NCI-H510A (cell line): ENCODE measurements around the gene HAUS2.
"Not testable (repeated sequence)": the region's sequence is repeated elsewhere in the genome, so short reads cannot be mapped to it uniquely, and the experiment has no call there.

ENCODE experiments used
- DNase-seq: peaks from one replicate; lab custom pipeline; 2025; lab: John Stamatoyannopoulos, UW

The HAUS2 gene

GRCh38 chr15:42548249-42549031, at the start of gene HAUS2, which contains the start of gene LRRC57:
Gene HAUS2 (plus strand): TSS chr15:42548838. CDS start chr15:42548873, 35 bp downstream.
Gene LRRC57 (minus strand): TSS chr15:42548793. CDS start chr15:42548434, 359 bp downstream.
- peak; percentile 68 for DNase-seq

GRCh38 chr15:42499858-42500609, 48.6 kb upstream of the HAUS2 start:
- DNase-seq: no peak

GRCh38 chr15:42502477-42502876, 46.2 kb upstream of the HAUS2 start:
- DNase-seq: no peak

DNA sequence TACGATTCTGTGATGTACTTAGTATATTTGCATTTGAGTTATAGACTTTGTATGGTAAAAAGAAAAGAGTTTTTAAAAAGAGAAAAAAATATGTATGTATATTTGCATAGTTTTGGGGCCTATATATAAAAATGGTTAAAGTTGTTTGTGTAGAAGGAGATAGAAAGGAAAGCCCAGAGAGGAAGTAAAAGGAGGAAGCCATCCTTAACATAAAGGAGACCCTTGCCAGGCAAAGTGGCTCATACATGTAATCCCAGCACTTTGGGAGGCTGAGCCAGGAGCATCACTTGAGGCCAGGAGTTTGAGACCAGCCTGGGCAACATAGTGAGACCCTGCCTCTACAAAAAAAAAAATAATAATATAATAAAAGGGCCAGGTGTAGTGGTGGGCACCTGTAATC, 44.8 kb upstream of the HAUS2 start:
- DNase-seq: no peak

DNA sequence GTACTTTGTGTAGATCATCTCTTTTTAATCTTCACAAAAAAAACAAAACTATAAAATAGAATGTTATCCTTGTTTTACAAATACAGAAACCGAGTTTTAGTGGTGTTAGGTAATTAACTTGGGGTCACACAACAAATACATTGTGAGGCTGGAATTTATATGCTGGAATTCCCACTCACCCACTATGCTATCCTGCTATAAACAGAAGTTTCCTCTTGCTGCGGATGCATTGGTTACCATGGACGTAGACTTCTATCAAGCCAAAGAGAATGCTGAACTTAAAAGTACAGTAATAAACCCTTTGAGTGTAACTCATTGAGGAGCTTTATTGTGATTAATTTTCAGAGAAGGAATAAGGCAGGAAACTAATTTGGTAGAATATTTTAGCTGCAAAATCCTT, 44.0 kb upstream of the HAUS2 start:
- DNase-seq: no peak

DNA sequence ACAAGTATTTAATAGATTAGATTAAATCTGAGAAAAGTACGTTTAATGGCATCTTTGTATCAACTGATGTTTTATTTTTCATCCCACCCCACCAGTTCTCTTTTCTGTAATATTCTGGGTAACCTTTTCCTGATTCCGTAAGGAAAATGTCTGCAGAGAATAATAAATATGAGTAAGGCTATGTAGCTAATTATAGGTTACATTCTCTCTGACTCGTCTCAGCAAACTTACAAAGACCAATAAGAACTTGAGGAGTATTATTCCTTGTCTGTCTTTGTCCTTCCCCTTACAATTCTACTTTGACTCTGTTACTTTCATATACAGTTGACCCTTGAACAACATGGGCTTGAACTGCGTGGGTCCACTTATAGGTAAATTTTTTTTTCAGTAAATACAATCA, 41.1 kb upstream of the HAUS2 start:
- no peak for DNase-seq

GRCh38 chr15:42508263-42508690, 40.4 kb upstream of the HAUS2 start:
- no peak for DNase-seq

DNA sequence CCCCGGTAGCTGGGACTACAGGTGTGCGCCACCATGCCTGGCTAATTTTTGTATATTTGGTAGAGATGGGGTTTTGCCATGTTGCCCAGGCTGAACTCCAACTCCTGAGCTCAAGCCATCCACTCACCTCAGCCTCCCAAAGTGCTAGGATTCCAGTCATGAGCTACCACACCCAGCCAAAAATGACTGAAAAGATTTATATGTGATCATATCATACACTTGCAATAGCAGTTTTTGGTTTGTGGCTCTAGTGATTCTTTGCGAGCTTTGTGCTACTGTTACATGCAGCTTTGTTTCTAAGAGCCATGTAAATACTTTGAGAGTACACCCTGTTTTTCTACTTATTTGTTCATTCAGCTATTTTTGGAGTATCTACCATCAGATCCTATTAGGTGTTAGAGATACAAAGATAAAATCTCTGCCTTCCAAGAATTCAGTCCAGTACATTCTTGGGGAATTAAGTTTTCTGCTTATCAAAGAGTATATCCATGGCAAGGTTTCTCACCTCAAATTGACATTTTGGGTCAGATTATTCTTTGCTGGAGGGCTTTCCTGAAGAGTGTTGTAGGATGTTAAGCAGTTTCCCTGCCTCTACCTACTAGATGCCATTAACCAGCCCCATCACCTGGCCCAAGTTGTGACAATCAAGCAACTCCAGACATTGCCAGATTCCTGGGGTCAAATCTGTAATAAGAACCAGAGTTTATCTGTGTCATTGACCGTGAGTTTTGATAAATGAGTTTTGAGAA, 38.2 kb upstream of the HAUS2 start:
- DNase-seq: no peak

DNA sequence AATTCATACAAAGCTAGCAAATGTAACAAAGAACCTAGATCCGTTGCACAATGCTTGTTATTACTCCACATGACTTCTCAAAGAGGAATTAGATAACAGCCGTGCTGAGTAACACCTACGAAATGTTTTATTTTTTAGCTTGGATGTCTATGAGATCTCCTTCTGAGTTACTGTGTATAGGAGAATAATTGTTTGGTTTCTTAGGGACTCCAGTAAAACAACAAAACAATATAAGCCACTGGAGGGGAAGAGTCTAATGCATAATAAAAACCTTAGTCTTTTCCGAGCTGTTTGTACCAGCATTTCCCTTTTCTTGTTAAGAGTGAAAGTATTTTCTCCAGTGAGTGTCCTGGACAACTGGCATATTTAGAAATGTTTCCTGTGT, 37.6 kb upstream of the HAUS2 start:
- DNase-seq: no peak

DNA sequence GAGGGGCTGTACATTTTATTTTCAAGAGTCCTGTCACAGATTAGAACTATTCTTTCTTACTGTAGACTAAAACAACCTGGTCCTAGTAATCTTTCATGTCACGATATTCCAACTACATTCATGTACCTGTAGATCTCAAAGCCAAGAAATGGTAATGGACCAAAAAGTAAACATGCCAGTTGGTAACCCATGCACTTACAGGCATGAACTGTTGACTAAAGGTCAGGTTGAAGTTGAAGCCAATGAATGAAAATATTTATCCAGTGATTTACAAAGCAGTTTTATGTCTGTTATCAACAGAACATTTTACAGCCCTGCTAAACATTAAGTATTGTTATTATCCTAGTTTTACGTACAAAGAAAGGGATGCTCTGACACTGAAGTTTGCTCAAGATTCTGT, 25.3 kb upstream of the HAUS2 start:
- no peak for DNase-seq

GRCh38 chr15:42528970-42529369, 19.7 kb upstream of the HAUS2 start:
- DNase-seq: no peak

GRCh38 chr15:42533246-42533645, 15.4 kb upstream of the HAUS2 start:
- no peak for DNase-seq

DNA sequence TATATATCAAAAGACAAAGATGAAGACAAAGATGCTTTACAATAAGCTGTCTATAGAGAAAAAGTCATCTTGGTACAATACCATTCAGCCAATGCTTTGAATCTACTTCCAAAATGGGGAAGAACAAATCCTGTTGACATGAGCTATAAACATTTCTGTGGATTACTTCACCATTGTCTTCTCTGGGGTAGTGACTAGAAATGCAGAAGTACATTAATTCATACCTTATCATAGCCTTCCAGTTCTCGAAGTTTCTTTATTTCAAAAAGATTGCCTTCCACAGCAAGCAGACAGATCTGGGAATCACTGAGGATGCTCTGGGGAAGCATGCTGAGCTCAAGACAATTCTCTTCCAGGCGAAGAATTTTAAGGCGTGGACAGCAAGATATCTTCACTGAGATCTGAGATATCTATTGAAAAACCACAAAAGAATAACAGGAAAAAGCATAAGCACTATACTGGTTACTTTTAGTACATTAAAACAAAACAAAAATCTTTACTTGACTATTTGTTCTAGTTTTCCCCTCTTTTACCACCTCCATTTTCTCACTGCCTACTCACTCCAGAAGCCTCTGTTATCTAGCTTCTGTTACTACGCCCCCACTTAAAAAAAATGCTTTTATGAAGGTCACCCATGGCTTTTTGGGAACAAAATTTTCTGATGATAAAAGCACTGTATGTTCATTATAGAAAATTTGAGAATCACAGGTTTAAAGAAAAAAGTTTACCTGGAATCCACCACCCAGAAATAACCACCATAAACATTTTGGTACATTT, 3.6 kb upstream of the HAUS2 start:
- DNase-seq: no peak

GRCh38 chr15:42547918-42548248, 755 bp upstream of the HAUS2 start:
- no peak for DNase-seq

- no peak for DNase-seq
Observed at GRCh38 chr15:42549032-42549491, 424 bp downstream of the HAUS2 start.

GRCh38 chr15:42549741-42550392, 1.2 kb downstream of the HAUS2 start:
- no peak for DNase-seq

DNA sequence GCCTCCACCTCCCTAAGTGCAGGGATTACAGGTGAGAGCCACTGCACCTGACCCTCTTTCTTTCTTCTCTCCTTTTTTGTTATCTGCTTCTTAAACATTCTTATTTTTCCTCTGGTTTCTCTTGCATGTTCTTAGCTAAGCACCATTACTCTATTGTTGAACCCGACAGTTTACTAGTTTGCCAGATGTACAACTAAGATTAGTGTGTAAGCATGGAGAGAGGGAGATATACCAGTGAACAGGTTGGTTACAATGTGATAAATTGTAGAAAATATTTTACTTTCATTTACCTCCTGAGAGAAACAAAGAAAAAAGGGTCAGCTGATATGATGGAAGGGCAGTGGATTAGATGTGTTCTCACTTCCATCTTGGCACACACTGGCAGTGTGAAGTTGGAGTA, 4.9 kb downstream of the HAUS2 start:
- DNase-seq: no peak

- DNase-seq: not testable (repeated sequence)
Observed at GRCh38 chr15:42556550-42557207, 8.0 kb downstream of the HAUS2 start.

GRCh38 chr15:42558739-42559138, 10.1 kb downstream of the HAUS2 start:
- DNase-seq: no peak

DNA sequence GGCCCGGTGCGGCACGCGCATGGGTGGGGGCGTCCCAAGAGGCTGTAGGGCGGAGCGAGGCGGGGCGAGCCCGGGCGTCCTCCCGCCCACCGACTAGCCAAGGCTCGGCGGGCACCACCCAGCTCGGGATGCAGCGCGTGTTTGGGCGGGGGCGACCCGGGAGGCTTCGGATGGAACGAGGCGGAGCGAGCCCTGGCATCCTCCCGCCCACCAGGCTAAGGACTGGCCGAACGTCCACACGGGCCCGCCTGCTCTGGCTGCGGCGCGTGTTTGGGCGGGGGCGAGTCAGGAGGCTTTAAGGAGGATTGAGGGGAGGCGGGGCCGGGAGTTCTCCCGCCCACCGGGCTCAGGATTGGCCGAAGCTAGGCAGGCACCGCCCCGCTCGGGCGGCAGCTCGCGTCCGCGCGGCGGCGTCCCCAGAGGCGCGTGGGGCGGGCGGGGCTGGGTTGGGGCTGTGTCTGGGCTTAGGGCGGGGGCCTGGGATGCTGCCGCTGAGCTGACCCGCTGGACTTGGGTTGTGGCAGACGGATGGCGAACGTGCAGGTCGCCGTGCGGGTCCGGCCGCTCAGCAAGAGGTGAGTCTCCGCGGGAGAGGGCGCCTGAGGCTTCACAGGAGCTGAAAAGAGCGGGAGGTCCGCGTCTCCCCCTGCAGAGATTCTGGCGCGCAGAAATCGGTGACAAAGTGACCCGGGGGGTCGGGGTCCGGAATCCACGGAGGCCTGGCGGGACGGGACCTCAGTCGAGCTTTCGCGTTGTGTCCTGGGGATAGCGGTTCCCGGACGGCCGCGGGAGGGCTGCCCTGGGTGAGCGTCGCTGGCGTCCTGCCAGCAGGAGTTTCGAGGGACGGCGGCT, 26.8 kb downstream of the HAUS2 start, which contains the start of gene STARD9:
Gene STARD9 (plus strand): TSS at position 419 of the 852 bp plus-strand sequence. CDS start 110 bp downstream, at position 529.
- DNase-seq: peak; percentile 84
